T1000 (cell line): ENCODE measurements around the gene FNDC3B.

Source experiments
- DNase-seq: peaks from one replicate; lab custom pipeline; 2025; ENCODE audit warnings: mixed read lengths; lab: John Stamatoyannopoulos, UW

The FNDC3B gene

GRCh38 chr3:172191629-172192028 lies 152.3 kb downstream of the FNDC3B start:
- DNase-seq = no peak

- DNase-seq = no peak
Observed at GRCh38 chr3:172192830-172193415, 153.5 kb downstream of the FNDC3B start.

GRCh38 chr3:172193436-172193835 lies 154.1 kb downstream of the FNDC3B start:
- DNase-seq = no peak

GRCh38 chr3:172194702-172195406 lies 155.5 kb downstream of the FNDC3B start:
- no peak for DNase-seq

- no peak for DNase-seq
Observed at GRCh38 chr3:172195407-172195754, 156.0 kb downstream of the FNDC3B start.

- no peak for DNase-seq
Observed at GRCh38 chr3:172197344-172197743, 158.0 kb downstream of the FNDC3B start.

GRCh38 chr3:172198428-172198827 lies 159.1 kb downstream of the FNDC3B start:
- DNase-seq = no peak

- DNase-seq = no peak
Observed at GRCh38 chr3:172199850-172200369, 160.5 kb downstream of the FNDC3B start.

GRCh38 chr3:172201136-172201869 lies 161.9 kb downstream of the FNDC3B start:
- DNase-seq = peak; percentile 58

GRCh38 chr3:172201870-172202236 lies 162.5 kb downstream of the FNDC3B start:
- no peak for DNase-seq

- DNase-seq = no peak
Observed at GRCh38 chr3:172202797-172203196, 163.4 kb downstream of the FNDC3B start.

- DNase-seq = no peak
Observed at GRCh38 chr3:172203522-172204258, 164.3 kb downstream of the FNDC3B start.

- no peak for DNase-seq
Observed at GRCh38 chr3:172204716-172205115, 165.3 kb downstream of the FNDC3B start.

GRCh38 chr3:172208586-172209332 lies 169.4 kb downstream of the FNDC3B start:
- no peak for DNase-seq

GRCh38 chr3:172209333-172210321 lies 170.2 kb downstream of the FNDC3B start:
- DNase-seq = no peak

- no peak for DNase-seq
Observed at GRCh38 chr3:172210355-172210754, 171.0 kb downstream of the FNDC3B start.

GRCh38 chr3:172211123-172211522 lies 171.7 kb downstream of the FNDC3B start:
- no peak for DNase-seq

GRCh38 chr3:172213200-172213599 lies 173.8 kb downstream of the FNDC3B start:
- no peak for DNase-seq

- no peak for DNase-seq
Observed at GRCh38 chr3:172213904-172214303, 174.5 kb downstream of the FNDC3B start.

- no peak for DNase-seq
Observed at GRCh38 chr3:172216267-172216666, 176.9 kb downstream of the FNDC3B start.
